HG03045 (cell line): Measurements from ENCODE around the gene PRELID1.

Experiments
- ATAC-seq: cut with Tn5 transposase; IDR thresholded peaks from one replicate; pipeline ENCODE4 v1.9.1; 2021; ENCODE audit warnings: mild to moderate bottlenecking, moderate library complexity; ENCODE audit not compliant: unreplicated experiment

The PRELID1 gene

DNA sequence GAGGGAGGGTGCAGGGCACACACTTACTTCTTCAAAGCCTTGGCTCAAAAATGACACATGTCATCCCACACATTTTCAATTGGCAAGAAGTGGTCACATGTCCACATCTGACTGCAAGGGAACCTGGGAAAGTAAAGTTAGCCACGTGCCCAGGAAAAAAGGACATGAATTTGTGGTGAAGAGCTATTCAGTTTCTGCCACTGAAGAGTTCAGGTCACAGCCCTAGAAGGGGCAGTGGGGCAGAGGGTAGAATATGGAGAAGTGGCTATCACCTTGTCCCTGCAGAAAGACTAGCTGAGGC lies 52.2 kb downstream of the PRELID1 start:
- no peak for ATAC-seq
